Measurements from ENCODE around the gene ANKRD49. TPM values are rescaled to one million over a fixed set of nuclear protein-coding genes. Genes with fewer than 3 reads are reported as not detected.
A peak's percentile ranks its signal among the peaks of the same experiment; 100 is the strongest.

Gene ANKRD49
- total and polyA plus RNA-seq, 10 of the 15 experiments (the other 5 are each of a cell fraction or from before 2014, with no cell fraction given), result 19.2 to 46.6 (median 33.6) TPM

- TF ChIP-seq TBL1XR1 (IDR thresholded peaks at IDR 0.05; ENCODE audit: low read depth, low read length), result no peak
- TF ChIP-seq POLR2A (IDR thresholded peaks at IDR 0.05; ENCODE audit: low read depth, low read length), result peak; percentile 86
- TF ChIP-seq SRF (IDR thresholded peaks at IDR 0.05; ENCODE audit: low read depth in 2 of 2, low read length in 2 of 2), result no peak
- peak; percentile 62; the same call in 1 of the 2 replicates for TF ChIP-seq PKNOX1 (IDR thresholded peaks at IDR 0.05)
- no peak for TF ChIP-seq RBBP5 (conservative IDR thresholded peaks at IDR 0.05)
- no peak for TF ChIP-seq ELK1 (IDR thresholded peaks at IDR 0.05; ENCODE audit: low read depth, low read length)
- TF ChIP-seq RELA (IDR thresholded peaks at IDR 0.05; ENCODE audit: borderline replicate concordance, partially characterized antibody), result no peak
- TF ChIP-seq CBX3 (IDR thresholded peaks at IDR 0.05; ENCODE audit: borderline replicate concordance, low read depth), result no peak
- TF ChIP-seq ATF2 (IDR thresholded peaks at IDR 0.05; ENCODE audit: low read length), result no peak
- TF ChIP-seq CREB1 (IDR thresholded peaks at IDR 0.05; ENCODE audit: low read depth), result peak; percentile 73
- TF ChIP-seq ZSCAN29 (IDR thresholded peaks at IDR 0.05), result no peak
- TF ChIP-seq GABPA (IDR thresholded peaks at IDR 0.05; ENCODE audit: low read depth), result no peak
- TF ChIP-seq EZH2 (IDR thresholded peaks at IDR 0.05; ENCODE audit: borderline replicate concordance, control insufficient read depth, low read depth, low read length), result no peak
- no peak for TF ChIP-seq JUNB (IDR thresholded peaks at IDR 0.05)
- peak; percentile 95; the same call in 1 of the 2 replicates for TF ChIP-seq RCOR1 (conservative IDR thresholded peaks at IDR 0.05; ENCODE audit: low read depth, low read length)
- peak; percentile 91 for TF ChIP-seq NFYB (IDR thresholded peaks at IDR 0.05; ENCODE audit: insufficient read depth, low read depth, low read length)
- TF ChIP-seq CHD4 (IDR thresholded peaks at IDR 0.05), result no peak
- no peak for TF ChIP-seq CUX1 (IDR thresholded peaks at IDR 0.05; ENCODE audit: insufficient replicate concordance, low read depth, low read length)
- no peak for TF ChIP-seq SREBF2 (IDR thresholded peaks at IDR 0.05; ENCODE audit: low read length)
- peak; percentile 68; the same call in 1 of the 2 replicates for TF ChIP-seq POLR2AphosphoS2 (IDR thresholded peaks at IDR 0.05; ENCODE audit: low read depth, low read length)
- no peak for TF ChIP-seq NR2C1 (IDR thresholded peaks at IDR 0.05)
- no peak for TF ChIP-seq BCL11A (IDR thresholded peaks at IDR 0.05; ENCODE audit: low read depth, low read length)
- TF ChIP-seq TCF3 (IDR thresholded peaks at IDR 0.05; ENCODE audit: borderline replicate concordance, insufficient read depth, low read depth, low read length), result no peak
Measured at GRCh38 chr11:94493281-94494125, at the start of gene ANKRD49, which contains the start of gene MRE11 (continued).

All from GM12878 (cell line).